ENCODE measurements around the gene TMEM43.

The TMEM43 gene

GRCh38 chr3:14150491-14151230, 25.8 kb downstream of the TMEM43 start:
- DNase-seq (ENCODE audit: low read depth in 1 of 2, low spot score in 1 of 2) = no peak

DNA sequence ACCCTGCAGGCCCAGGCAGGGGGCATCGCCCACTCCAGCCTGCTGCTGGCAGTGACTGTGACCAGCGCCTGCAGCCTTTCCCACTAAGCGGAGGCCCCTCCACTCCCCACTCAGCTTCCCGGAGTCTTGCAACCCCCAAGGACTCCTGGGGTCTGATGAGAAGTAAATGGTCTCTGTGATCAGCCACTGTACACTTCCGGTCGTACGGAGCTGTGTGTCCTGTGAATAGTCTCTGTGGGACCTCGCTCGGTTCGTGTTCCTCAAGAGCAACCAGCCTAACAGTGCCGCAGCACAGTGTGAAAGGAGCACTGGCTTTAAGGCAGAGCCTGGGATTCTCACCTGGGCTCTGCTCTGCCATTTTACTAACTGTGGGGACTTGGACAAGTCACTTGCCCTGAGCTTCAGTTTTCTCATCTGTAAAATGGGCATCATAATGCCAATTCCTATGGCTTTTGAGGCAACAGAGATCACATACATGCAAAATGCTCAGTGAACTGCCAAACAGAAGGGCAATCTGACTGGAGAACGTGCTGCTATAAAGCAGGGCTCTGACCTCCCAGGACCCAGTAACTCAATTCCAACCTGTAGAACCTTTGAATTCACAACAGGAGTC, 26.7 kb downstream of the TMEM43 start:
- DNase-seq (ENCODE audit: low read depth in 1 of 2, low spot score in 1 of 2) = no peak

DNA sequence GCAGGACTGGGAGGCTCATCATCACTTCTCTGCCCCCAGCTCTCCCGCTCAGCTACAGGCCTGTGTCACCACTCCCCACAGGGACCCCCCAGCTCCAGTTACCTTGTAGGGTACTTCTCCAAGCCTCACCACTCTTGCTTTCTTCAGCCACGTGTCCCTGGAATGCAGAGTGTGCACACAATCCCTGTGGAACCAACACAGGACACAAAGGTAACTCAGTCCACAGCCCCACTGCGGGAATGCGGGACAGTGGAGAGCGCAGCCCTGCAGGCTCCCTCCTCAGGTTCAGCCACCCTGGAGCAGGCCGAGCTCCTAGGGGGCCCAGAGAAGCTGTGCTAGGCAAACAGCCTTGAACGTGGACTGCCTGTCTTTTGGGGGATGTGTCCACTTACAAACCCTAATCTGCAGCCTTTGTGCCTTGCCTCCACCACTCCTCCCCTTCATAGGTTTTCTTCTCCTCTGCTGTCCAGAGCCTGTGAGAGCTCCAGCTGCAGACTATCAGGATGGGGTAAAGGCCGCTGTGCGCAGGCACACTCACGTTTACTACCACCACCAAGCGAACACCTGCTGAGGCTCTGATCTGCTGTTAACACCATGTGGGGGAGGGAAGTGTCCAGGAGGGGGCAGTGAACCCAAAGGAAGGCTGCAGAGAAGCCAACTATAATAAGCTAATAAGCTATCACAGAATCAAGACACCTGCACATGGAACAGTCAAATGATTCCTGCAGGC, 27.5 kb downstream of the TMEM43 start:
- no peak for DNase-seq (ENCODE audit: low read depth in 1 of 2, low spot score in 1 of 2)

DNA sequence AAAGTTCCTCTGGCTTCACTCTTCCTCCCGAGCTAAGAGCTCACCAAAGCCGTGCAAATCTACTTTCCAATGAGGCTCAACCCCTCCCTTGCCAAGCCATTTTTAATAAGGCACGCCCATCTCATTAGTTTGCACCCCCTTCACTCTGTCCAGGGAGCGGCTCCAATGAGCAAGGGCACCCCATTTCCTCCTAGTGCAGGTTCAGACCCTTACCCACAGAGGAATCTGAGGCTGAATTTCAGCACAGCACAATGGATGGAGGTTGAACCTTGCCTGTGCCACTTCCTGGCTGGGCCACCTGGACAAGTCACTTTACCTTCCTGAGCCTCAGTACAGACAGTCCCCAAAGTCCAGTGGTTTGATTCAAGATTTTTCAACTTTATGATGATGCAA, 28.1 kb downstream of the TMEM43 start:
- DNase-seq (ENCODE audit: low read depth in 1 of 2, low spot score in 1 of 2) = no peak

DNA sequence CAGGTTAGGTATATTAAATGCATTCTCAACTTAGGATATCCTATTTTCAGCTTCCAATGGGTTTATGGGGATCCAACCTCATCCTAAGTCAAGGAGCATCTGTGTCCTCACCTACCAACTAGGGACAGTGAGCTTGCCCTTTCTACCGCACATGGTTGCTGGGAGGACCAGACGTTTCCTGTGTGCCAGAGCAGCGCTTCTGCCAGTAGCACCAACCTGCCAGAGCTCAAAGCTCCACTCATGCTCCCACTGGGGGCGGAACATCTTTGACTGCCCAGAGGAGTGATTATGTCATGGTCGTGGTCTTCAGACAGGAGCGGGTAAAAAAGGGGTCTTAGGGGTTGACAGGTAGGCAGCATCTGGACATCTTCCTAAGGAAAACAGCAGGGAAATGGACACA, 28.8 kb downstream of the TMEM43 start:
- DNase-seq (ENCODE audit: low read depth in 1 of 2, low spot score in 1 of 2) = no peak

DNA sequence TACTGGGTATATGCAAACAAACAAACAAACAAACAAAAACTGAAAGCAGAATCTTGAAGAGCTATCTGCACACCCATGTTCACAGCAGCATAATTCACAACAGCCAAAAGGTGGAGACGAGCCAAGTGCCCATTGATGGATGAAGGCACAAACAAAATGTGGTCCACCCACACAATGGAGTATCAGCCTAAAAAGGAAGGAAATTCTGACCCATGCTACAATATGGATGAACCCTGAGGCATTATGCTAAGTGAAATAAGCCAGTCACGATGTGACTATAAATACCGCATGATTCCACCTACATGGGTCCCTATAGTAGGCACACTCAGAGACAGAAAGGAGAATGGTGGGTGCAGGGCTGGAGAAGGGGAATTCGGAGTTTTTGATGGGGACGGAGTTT, 29.4 kb downstream of the TMEM43 start:
- DNase-seq (ENCODE audit: low read depth in 1 of 2, low spot score in 1 of 2) = no peak

DNA sequence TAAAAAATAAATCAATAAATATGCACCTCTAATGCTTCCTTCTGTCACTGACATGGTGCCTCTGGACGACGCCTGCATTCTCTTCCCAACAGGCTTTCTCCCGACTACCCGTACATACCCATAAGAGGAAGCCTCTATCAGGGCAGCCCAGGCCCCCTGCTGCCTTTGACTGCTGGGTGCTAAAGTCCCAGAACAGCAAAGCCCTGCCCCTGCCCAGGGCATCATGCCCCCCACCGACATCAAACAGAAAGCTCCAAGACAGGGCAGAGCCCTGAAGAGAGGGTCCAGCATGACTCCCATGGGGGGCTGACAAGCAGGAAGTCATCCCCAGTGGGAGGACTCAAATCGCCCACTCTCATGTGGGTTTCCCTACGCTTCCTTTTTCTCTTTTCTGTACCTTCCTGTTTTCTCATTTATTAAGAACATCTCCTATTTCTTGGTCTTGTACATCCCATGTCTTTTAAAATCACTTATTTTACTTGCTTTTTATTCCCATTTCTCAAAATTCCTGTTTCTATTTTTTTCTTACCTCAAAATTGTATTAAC, 30.1 kb downstream of the TMEM43 start:
- DNase-seq (ENCODE audit: low read depth in 1 of 2, low spot score in 1 of 2) = no peak

DNA sequence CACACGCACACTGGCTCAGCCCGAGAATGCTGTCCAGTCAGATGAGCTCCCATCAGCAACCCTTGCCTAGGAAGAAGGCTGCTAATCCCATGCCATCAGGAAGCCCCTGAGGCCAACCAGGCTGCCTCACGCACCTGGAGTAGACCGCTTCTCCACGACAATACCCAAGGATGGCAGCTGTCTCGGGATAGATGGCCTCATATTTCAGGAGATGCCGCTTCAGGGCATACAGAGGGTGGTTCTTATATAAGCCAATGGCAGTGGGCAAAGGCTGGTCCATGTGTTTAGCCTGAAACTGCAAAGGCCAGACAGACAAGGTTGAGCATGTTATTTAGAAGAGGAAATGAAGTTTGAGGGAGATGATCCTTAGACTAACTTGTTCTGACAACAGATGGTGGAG, 31.3 kb downstream of the TMEM43 start:
- DNase-seq (ENCODE audit: low read depth in 1 of 2, low spot score in 1 of 2) = no peak

DNA sequence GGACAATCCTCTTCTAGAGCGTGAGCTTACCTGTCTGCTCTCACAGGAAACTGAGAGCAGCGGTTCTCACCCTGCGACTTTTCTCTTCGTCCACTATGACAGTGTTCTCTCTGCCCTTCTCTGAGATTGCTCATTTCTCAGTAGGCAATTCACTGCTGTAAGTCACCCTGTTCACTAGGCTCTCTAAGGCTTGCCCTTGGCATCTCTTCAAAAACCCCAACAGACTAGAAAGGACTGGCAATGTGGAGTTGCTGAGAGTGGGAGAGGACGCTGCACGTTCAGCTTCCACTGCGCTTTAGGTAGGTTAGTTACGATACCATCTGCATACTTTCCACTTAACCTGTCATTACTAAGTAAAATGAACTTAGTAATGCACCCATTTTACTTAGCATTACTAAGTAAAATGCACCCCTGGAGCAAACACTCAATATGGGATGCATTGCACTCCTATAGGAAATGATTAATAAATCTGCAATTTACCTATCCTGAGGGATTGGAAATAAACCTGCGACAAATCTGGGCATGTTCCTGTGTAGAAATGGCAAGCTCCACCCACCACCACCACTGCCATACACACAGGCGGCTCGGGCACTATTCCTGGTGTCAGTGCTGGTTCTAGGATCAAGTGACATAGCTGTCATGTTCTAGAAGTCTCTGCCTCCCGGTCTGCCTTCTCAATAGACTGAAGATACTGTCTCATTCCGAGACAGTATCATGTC, 32.1 kb downstream of the TMEM43 start:
- DNase-seq (ENCODE audit: low read depth in 1 of 2, low spot score in 1 of 2) = no peak

DNA sequence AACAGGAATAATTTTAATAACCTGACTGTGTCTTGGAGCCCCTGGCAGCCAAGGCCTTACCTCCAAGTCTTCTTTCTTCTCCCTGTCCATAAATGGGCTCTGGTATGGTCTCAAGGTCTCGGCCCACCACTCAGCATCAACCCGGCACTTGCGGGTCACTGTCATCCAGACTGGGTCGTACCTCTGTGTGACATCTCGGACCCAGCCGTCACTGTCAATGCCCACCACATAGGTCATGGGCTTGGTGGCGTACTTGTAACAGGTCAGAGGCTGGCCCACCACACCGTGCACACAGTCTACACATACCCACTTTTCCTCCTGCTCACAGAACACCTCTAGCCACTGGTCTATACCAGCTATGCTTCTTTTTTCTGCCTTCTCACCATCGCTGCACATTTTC, 33.1 kb downstream of the TMEM43 start:
- no peak for DNase-seq (ENCODE audit: low read depth in 1 of 2, low spot score in 1 of 2)

DNA sequence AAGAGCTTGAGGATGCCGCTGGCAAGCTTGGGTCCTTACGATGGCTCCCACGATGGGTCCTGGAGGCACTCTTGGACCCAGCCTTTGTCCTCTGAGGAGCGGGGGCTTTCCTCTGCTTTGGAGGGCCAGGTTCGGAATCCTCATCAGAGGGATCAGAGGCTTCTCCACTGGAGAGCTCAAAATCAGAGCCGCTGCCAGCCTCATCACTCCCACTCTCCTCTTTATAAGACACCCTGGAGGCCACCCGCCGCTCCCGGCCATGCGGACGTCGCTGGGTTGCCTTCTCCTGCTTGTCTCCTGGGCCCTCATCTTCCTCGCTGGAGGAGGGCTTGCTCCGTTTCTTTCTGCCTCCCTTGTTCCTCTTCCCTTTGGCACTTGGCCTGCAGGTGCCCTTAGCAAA, 33.5 kb downstream of the TMEM43 start:
- DNase-seq (ENCODE audit: low read depth in 1 of 2, low spot score in 1 of 2) = no peak

DNA sequence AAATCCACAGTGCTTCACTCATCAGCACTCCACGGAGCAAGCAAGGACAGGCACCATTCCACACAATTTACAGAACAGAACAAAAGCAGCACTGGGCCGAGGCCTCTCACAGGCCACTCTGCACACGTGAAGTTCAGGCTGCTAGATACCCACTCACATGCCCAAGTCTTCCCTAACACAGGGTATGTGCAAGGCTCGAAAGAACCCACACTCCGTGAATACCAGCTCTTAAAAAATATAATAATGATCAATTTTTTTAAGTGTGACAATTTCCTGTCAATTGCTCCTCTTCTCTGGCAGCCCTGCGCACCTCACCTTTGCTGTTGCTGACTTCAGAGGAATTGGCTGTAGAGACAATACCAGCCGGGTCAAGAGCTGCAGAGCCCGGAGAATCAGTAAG, 34.6 kb downstream of the TMEM43 start:
- DNase-seq (ENCODE audit: low read depth in 1 of 2, low spot score in 1 of 2) = no peak

- no peak for DNase-seq (ENCODE audit: low read depth in 1 of 2, low spot score in 1 of 2)
These were observed 36.4 kb downstream of the TMEM43 start for GRCh38 chr3:14161282-14161681.

GRCh38 chr3:14162178-14162577, 37.3 kb downstream of the TMEM43 start:
- no peak for DNase-seq (ENCODE audit: low read depth in 1 of 2, low spot score in 1 of 2)

GRCh38 chr3:14166877-14167603, 42.2 kb downstream of the TMEM43 start:
- no peak for DNase-seq (ENCODE audit: low read depth in 1 of 2, low spot score in 1 of 2)

GRCh38 chr3:14169435-14169834, 44.6 kb downstream of the TMEM43 start:
- no peak for DNase-seq (ENCODE audit: low read depth in 1 of 2, low spot score in 1 of 2)

- DNase-seq (ENCODE audit: low read depth in 1 of 2, low spot score in 1 of 2) = no peak
These were observed 45.0 kb downstream of the TMEM43 start for GRCh38 chr3:14169871-14170270.

GRCh38 chr3:14170531-14171159, 45.8 kb downstream of the TMEM43 start:
- no peak for DNase-seq (ENCODE audit: low read depth in 1 of 2, low spot score in 1 of 2)

DNA sequence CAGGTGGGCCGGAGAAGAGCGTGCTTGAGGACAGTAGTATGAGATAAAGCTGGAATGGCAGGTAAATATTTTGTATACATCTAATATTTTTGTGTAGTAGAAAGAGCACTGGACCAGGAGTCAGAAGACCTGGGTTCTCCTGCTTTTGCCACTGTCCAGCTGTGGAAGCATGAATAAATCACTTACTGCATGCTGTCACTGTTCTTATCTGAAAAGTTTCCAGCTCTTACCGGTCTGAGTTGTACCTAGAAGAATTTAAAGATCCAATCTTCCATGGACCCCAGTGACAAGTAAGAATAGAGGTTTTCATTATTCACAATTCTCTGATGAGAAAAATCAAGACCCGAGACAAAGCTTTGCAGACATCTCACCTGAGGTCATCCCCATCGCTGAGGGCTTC, 47.6 kb downstream of the TMEM43 start:
- no peak for DNase-seq (ENCODE audit: low read depth in 1 of 2, low spot score in 1 of 2)

- DNase-seq (ENCODE audit: low read depth in 1 of 2, low spot score in 1 of 2) = no peak
These were observed 49.6 kb downstream of the TMEM43 start for GRCh38 chr3:14174483-14174882.

Measured in stimulated activated CD4-positive, alpha-beta T cell treated with anti-CD3 and anti-CD28 coated beads, Interleukin-15, amount 100 ng/mL, for 1 hour (primary cell).